ENCODE results near the gene STRN3.

- TF ChIP-seq POLR2A (IDR thresholded peaks at IDR 0.05; ENCODE audit: low read depth, low read length) (no peak), POLR2AphosphoS5 (IDR thresholded peaks at IDR 0.05; ENCODE audit: low read depth, low read length) (no peak)
These were observed 172.2 kb downstream of the STRN3 start for GRCh38 chr14:30853946-30854345.
